MM.1S (cell line): ENCODE measurements around the gene YIF1A.

ENCODE experiments used
- DNase-seq: peaks from one replicate; pipeline ENCODE4 v3.0.0-alpha.2; 2015
- H2AFZ ChIP-seq: fragments of 300-600 bp; sonication (generic); 2 replicates; pipeline ENCODE4 v1.6.0; 2016; ENCODE audit warnings: antibody characterized with exemption, low read length
- H3F3A ChIP-seq: fragments of 300-600 bp; sonication (generic); 2 replicates; pipeline ENCODE4 v1.6.1; 2016; ENCODE audit warnings: mild to moderate bottlenecking, antibody characterized with exemption, low read length, moderate library complexity, mixed read lengths; ENCODE audit not compliant: insufficient read depth
- H3K27ac ChIP-seq: fragments of 300-600 bp; sonication (generic); 2 replicates; pipeline ENCODE4 v1.5.1; 2016; ENCODE audit warnings: mild to moderate bottlenecking, low read length
- H3K27me3 ChIP-seq: fragments of 300-600 bp; sonication (generic); replicated peaks from 2 replicates; pipeline ENCODE4 v1.6.0; 2016; ENCODE audit warnings: low read length; ENCODE audit not compliant: insufficient read depth
- H3K36me3 ChIP-seq: fragments of 300-600 bp; sonication (generic); replicated peaks from 2 replicates; pipeline ENCODE4 v1.6.1; 2016; ENCODE audit warnings: mild to moderate bottlenecking, low read length, mixed read lengths; ENCODE audit not compliant: insufficient read depth
- H3K4me1 ChIP-seq: fragments of 300-600 bp; sonication (generic); 2 replicates; pipeline ENCODE4 v1.6.1; 2016; ENCODE audit warnings: low read length, mixed read lengths
- H3K4me2 ChIP-seq: fragments of 300-600 bp; sonication (generic); 2 replicates; pipeline ENCODE4 v1.6.0; 2016; ENCODE audit warnings: low read depth, low read length
- H3K4me3 ChIP-seq: fragments of 300-600 bp; sonication (generic); 2 replicates; pipeline ENCODE4 v1.5.1; 2016; ENCODE audit warnings: low read length, mixed read lengths
- H3K79me2 ChIP-seq: fragments of 300-600 bp; sonication (generic); 2 replicates; pipeline ENCODE4 v1.6.1; 2016; ENCODE audit warnings: mixed run types, low read length, mixed read lengths
- H3K9ac ChIP-seq: fragments of 300-600 bp; sonication (generic); 2 replicates; pipeline ENCODE4 v1.6.1; 2016; ENCODE audit warnings: low read length, mixed read lengths
- H3K9me2 ChIP-seq: fragments of 300-600 bp; sonication (generic); replicated peaks from 2 replicates; pipeline ENCODE4 v1.6.1; 2016; ENCODE audit warnings: mild to moderate bottlenecking, low read length, mixed read lengths; ENCODE audit not compliant: insufficient read depth
- H3K9me3 ChIP-seq: fragments of 300-600 bp; sonication (generic); replicated peaks from 2 replicates; pipeline ENCODE4 v1.6.1; 2016; ENCODE audit warnings: mild to moderate bottlenecking, low read length, mixed read lengths; ENCODE audit not compliant: insufficient read depth
- H4K20me1 ChIP-seq: fragments of 300-600 bp; sonication (generic); 2 replicates; pipeline ENCODE4 v1.6.1; 2016; ENCODE audit warnings: mild to moderate bottlenecking, low read length, moderate library complexity, mixed read lengths; ENCODE audit not compliant: insufficient read depth
- CTCF ChIP-seq: fragments of 300-600 bp; sonication (generic); IDR thresholded peaks from 2 replicates; pipeline ENCODE4 v1.5.1; 2016; ENCODE audit warnings: antibody characterized with exemption, low read length, mixed read lengths
- EZH2 ChIP-seq: fragments of 300-600 bp; sonication (generic); optimal IDR thresholded peaks from 2 replicates; pipeline ENCODE3; 2017; ENCODE audit warnings: low read depth, mild to moderate bottlenecking, antibody characterized with exemption, low read length, mixed read lengths
- EZH2phosphoT487 ChIP-seq: fragments of 300-600 bp; sonication (generic); IDR thresholded peaks from 2 replicates; pipeline ENCODE4 v1.6.1; 2018; ENCODE audit warnings: antibody characterized with exemption, low read length

YIF1A gene

GRCh38 chr11:66287889-66288670 is 863 bp downstream of the YIF1A start:
- Histone ChIP-seq H4K20me1 (no peaks in the 10 kb centered on the region), H3K79me2 (peaks cover 13% of the 10 kb centered on the region), H3K36me3 (no peaks in the 10 kb centered on the region), H2AFZ (peak overlapping the region; percentile 24), H3F3A (peaks cover 7% of the 10 kb centered on the region), H3K27ac (peak overlapping the region; percentile 42; the same call in 1 of the 2 replicates), H3K4me3 (peak overlapping the region; percentile 77), H3K9ac (peak overlapping the region; percentile 91), H3K27me3 (peaks cover 24% of the 10 kb centered on the region), H3K4me2 (peak overlapping the region; percentile 87), H3K9me2 (no peaks in the 10 kb centered on the region), H3K9me3 (no peaks in the 10 kb centered on the region), H3K4me1 (peaks cover 15% of the 10 kb centered on the region)
- TF ChIP-seq EZH2phosphoT487 (no peak), CTCF (no peak), EZH2 (no peak)
- no peak for DNase-seq

GRCh38 chr11:66287211-66287888 is 1.6 kb downstream of the YIF1A start:
- H3K9me3 ChIP-seq, result no peaks in the 10 kb centered on the region
- no peaks in the 10 kb centered on the region for H4K20me1 ChIP-seq
- H3K4me3 ChIP-seq, result no peak overlapping the region
- H3K4me1 ChIP-seq, result peaks cover 19% of the 10 kb centered on the region
- H3K4me2 ChIP-seq, result no peak overlapping the region
- TF ChIP-seq EZH2, result no peak
- TF ChIP-seq EZH2phosphoT487, result no peak
- no peak for TF ChIP-seq CTCF
- H3K9me2 ChIP-seq, result no peaks in the 10 kb centered on the region
- no peak overlapping the region for H3K9ac ChIP-seq
- H3K36me3 ChIP-seq, result no peaks in the 10 kb centered on the region
- peaks cover 13% of the 10 kb centered on the region for H3K79me2 ChIP-seq
- H2AFZ ChIP-seq, result no peak overlapping the region
- H3F3A ChIP-seq, result peaks cover 7% of the 10 kb centered on the region
- H3K27ac ChIP-seq, result no peak overlapping the region
- H3K27me3 ChIP-seq, result peaks cover 17% of the 10 kb centered on the region
- DNase-seq, result no peak

- Histone ChIP-seq H3K9me2 (no peaks in the 10 kb centered on the region), H3K4me3 (no peak overlapping the region), H4K20me1 (no peaks in the 10 kb centered on the region), H3K36me3 (no peaks in the 10 kb centered on the region), H3K9ac (no peak overlapping the region), H2AFZ (no peak overlapping the region), H3K27me3 (peaks cover 12% of the 10 kb centered on the region), H3K4me2 (no peak overlapping the region), H3F3A (peaks cover 7% of the 10 kb centered on the region), H3K4me1 (peaks cover 23% of the 10 kb centered on the region), H3K79me2 (peaks cover 13% of the 10 kb centered on the region), H3K9me3 (no peaks in the 10 kb centered on the region), H3K27ac (no peak overlapping the region)
- DNase-seq, result no peak
- TF ChIP-seq EZH2phosphoT487 (no peak), CTCF (no peak), EZH2 (no peak)
Observed at GRCh38 chr11:66286699-66287098, 2.2 kb downstream of the YIF1A start.
